Measurements from ENCODE around the gene DENND2D. TPM values are rescaled to one million over a fixed set of nuclear protein-coding genes. Genes with fewer than 3 reads are reported as not detected.

Gene DENND2D
- total and polyA plus RNA-seq, 2 experiments from 2014 or later, result 2.5 to 3.0 TPM

- TF ChIP-seq ZNF331 (CRISPR knock-in tag; IDR thresholded peaks at IDR 0.05; ENCODE audit: low read depth), result no peak
- TF ChIP-seq STAT1 (IDR thresholded peaks at IDR 0.05; ENCODE audit: unreplicated experiment), result no peak
- no peak for TF ChIP-seq CTCF (conservative IDR thresholded peaks at IDR 0.05; ENCODE audit: low read depth in 2 of 2)
- TF ChIP-seq POLR2AphosphoS5 (IDR thresholded peaks at IDR 0.05; ENCODE audit: low read depth), result no peak
- TF ChIP-seq EZH2 (IDR thresholded peaks at IDR 0.05; ENCODE audit: low read depth, unreplicated experiment), result no peak
- TF ChIP-seq ETS1 (IDR thresholded peaks at IDR 0.05), result no peak
- no peak for TF ChIP-seq CREB1 (CRISPR knock-in tag; IDR thresholded peaks at IDR 0.05; ENCODE audit: low read depth)
- no peak for TF ChIP-seq NANOG (IDR thresholded peaks at IDR 0.05; ENCODE audit: borderline replicate concordance)
- no peak for TF ChIP-seq ZNF114 (CRISPR knock-in tag; IDR thresholded peaks at IDR 0.05)
- TF ChIP-seq JUNB (IDR thresholded peaks at IDR 0.05; ENCODE audit: unreplicated experiment), result no peak
- no peak for TF ChIP-seq REST (IDR thresholded peaks at IDR 0.05; ENCODE audit: unreplicated experiment)
Measured at GRCh38 chr1:111190931-111191451, 9.5 kb downstream of the DENND2D start (continued).

- no peaks in the 10 kb centered on the region for H3K4me1 Mint-ChIP-seq
- no peak for ATAC-seq
- no peaks in the 10 kb centered on the region for H3F3A ChIP-seq (replicated peaks; ENCODE audit: low read depth)
- no peaks in the 10 kb centered on the region for H3K27me3 Mint-ChIP-seq (ENCODE audit: insufficient read depth, low read depth, poor library complexity)
- H3K79me2 ChIP-seq (replicated peaks; ENCODE audit: insufficient read depth), result no peaks in the 10 kb centered on the region
- H3K36me3 ChIP-seq (ENCODE audit: insufficient read depth), result peaks cover 6% of the 10 kb centered on the region
- H3K4me1 ChIP-seq (ENCODE audit: insufficient read depth), result no peaks in the 10 kb centered on the region
- H3K36me3 Mint-ChIP-seq (ENCODE audit: low read depth), result peaks cover 44% of the 10 kb centered on the region
- no peak overlapping the region for H2AFZ ChIP-seq
- H3K4me3 Mint-ChIP-seq, result no peak overlapping the region
- no peak overlapping the region for H3K4me3 ChIP-seq
- no peaks in the 10 kb centered on the region for H3K9me3 Mint-ChIP-seq
- no peak overlapping the region for H3K27ac ChIP-seq (ENCODE audit: low read depth)
- H4K20me1 ChIP-seq (replicated peaks; ENCODE audit: insufficient read depth), result no peaks in the 10 kb centered on the region
- H3K4me2 ChIP-seq, result no peak overlapping the region
- no peaks in the 10 kb centered on the region for H3K27me3 ChIP-seq (ENCODE audit: insufficient read depth)
- no peaks in the 10 kb centered on the region; the same call in 1 of the 2 replicates for H3K9me2 ChIP-seq (ENCODE audit: insufficient read depth)
- H3K27ac Mint-ChIP-seq, result no peak overlapping the region
- DNase-seq (ENCODE audit: low spot score), result no peak
- TF ChIP-seq ZNF331 (CRISPR knock-in tag; IDR thresholded peaks at IDR 0.05; ENCODE audit: low read depth) (no peak), ZNF114 (CRISPR knock-in tag; IDR thresholded peaks at IDR 0.05) (no peak), ZNF462 (CRISPR knock-in tag; IDR thresholded peaks at IDR 0.05) (no peak), JUNB (IDR thresholded peaks at IDR 0.05; ENCODE audit: unreplicated experiment) (no peak), EZH2phosphoT487 (IDR thresholded peaks at IDR 0.05; ENCODE audit: unreplicated experiment) (no peak), EZH2 (IDR thresholded peaks at IDR 0.05; ENCODE audit: low read depth, unreplicated experiment) (no peak)
Measured at GRCh38 chr1:111184663-111185062, 15.8 kb downstream of the DENND2D start.
